ENCODE measurements around the gene RNU6-9. TPM values are rescaled to one million over a fixed set of nuclear protein-coding genes. Genes with fewer than 3 reads are reported as not detected.

RNU6-9 gene
- total and polyA plus RNA-seq, 11 donors = not detected

- H3K36me3 ChIP-seq = peaks cover 0 to 9% (median 0%) of the 10 kb centered on the region in 9 donors
- H3K9me3 ChIP-seq = no peaks in the 10 kb centered on the region
- peak overlapping the region; percentile 54 to 96 (median 86) for H3K4me3 ChIP-seq
- peaks cover 8 to 15% (median 14%) of the 10 kb centered on the region in 9 donors for H3K27me3 ChIP-seq
- TF ChIP-seq POLR2A (IDR thresholded peaks at IDR 0.05) (no peak), CTCF (IDR thresholded peaks at IDR 0.05) (no peak)
- intact Hi-C loops (cut with DNase I) = loop anchor here in 4 of 10 donors (1.0 to 10.0 kb wide), 5 partner anchors 57 to 320 kb away; partner anchors contain the start of genes ATP5F1D (in 1 of the 4), MIDN (in 1 of the 4) and WDR18 (in 1 of the 4)
- DNase-seq = peak in 2 of 5 donors; percentile 67 to 72
- 0 to 1% (median 1%) methylated on average over 9 to 39 of the region's 39 CpGs for WGBS, 4 donors
- H3K27ac ChIP-seq = peak overlapping the region in 11 of 12 donors; percentile 53 to 93 (median 81)
- peaks cover 0 to 44% (median 19%) of the 10 kb centered on the region in 12 donors for H3K4me1 ChIP-seq
- peak in 3 of 4 donors; percentile 47 to 69 (median 55) for ATAC-seq
These were observed 31.8 kb downstream of the RNU6-9 start for GRCh38 chr19:925087-925525.

GRCh38 chr19:925526-926322 lies 32.4 kb downstream of the RNU6-9 start, which contains the start of gene ARID3A:
Gene ARID3A, plus strand, starts transcription at chr19:926035. Its CDS starts 3,494 bp downstream, at chr19:929529.
- Histone ChIP-seq H3K4me3 (peak within 1 kb of the TSS; percentile 54 to 96 (median 86)), H3K36me3 (peaks cover 0 to 9% (median 0%) of the 10 kb centered on the region in 9 donors), H3K27ac (peak within 1 kb of the TSS in 11 of 12 donors; percentile 53 to 93 (median 82)), H3K9me3 (no peaks in the 10 kb centered on the region), H3K27me3 (peaks cover 5 to 8% (median 8%) of the 10 kb centered on the region in 9 donors), H3K4me1 (peaks cover 0 to 39% (median 18%) of the 10 kb centered on the region in 12 donors)
- DNase-seq (peak; percentile 77 to 91 (median 83)), ATAC-seq (peak; percentile 25 to 83 (median 80))
- intact Hi-C loops (cut with DNase I) = loop anchor here in 4 of 10 donors (1.0 to 10.0 kb wide), 5 partner anchors 57 to 319 kb away; partner anchors contain the start of genes ATP5F1D (in 1 of the 4), MIDN (in 1 of the 4) and WDR18 (in 1 of the 4)
- WGBS, 4 donors = 0 to 1% (median 0%) methylated on average over 17 to 97 of the region's 97 CpGs
- TF ChIP-seq POLR2A (IDR thresholded peaks at IDR 0.05) (no peak), CTCF (IDR thresholded peaks at IDR 0.05) (peak in 1 of 12 donors; percentile 13)

- TF ChIP-seq POLR2A (IDR thresholded peaks at IDR 0.05) (no peak), CTCF (IDR thresholded peaks at IDR 0.05) (no peak)
- H3K27me3 ChIP-seq = peaks cover 0 to 3% (median 2%) of the 10 kb centered on the region in 9 donors
- WGBS, 4 donors = 0 to 1% (median 1%) methylated on average over 20 to 21 of the region's 21 CpGs
- peaks cover 0 to 9% (median 0%) of the 10 kb centered on the region in 9 donors for H3K36me3 ChIP-seq
- no peaks in the 10 kb centered on the region for H3K9me3 ChIP-seq
- peak overlapping the region; percentile 54 to 96 (median 86) for H3K4me3 ChIP-seq
- H3K27ac ChIP-seq = peak overlapping the region in 11 of 12 donors; percentile 53 to 93 (median 82)
- no peak for ATAC-seq
- intact Hi-C loops (cut with DNase I) = loop anchor here in 2 of 10 donors (10.0 kb wide), 2 partner anchors 259 to 319 kb away; partner anchors contain the start of genes ATP5F1D (in 1 of the 2) and MIDN (in 1 of the 2)
- no peak for DNase-seq
- H3K4me1 ChIP-seq = peaks cover 0 to 37% (median 18%) of the 10 kb centered on the region in 12 donors
These were observed 33.0 kb downstream of the RNU6-9 start for GRCh38 chr19:926323-926588.

Data from heart left ventricle (tissue), 16 donors.